Epidermal melanocyte (primary cell): ENCODE measurements around the gene PARVB.

Experiments
- DNase-seq: peaks from one replicate; pipeline ENCODE4 v3.0.0; 2011; ENCODE audit warnings: low spot score; ENCODE audit not compliant: insufficient read length

PARVB gene

DNA sequence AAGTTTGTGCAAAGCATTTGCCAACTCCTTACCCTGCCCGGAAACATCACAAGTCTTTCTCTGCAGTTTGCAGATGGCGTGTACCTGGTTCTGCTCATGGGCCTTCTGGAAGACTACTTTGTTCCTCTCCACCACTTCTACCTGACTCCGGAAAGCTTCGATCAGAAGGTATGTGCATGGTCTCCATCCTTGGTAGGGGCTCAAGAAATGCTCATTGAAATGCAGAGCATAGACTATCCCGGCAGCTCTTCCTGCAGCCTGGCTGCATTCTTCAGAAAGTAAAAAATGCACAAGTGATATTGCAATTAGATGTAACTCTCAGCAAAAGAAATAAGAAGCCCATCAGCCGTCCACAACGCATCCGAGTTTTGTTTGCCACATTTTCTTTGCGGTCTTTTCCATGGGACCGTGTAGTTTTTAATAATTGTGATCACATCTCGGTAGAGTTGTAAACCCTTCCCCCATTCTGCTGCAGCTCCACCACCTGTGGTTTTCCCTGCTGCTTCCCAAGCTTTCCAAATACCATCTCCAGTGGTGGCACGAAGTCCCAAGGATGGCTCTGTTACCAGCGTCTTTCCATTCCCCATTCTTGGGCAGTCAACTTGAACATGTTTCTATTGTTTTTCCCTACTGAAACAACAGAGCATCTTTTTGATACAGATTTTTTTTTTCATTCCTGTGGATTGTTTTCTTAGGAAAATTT, 134.0 kb downstream of the PARVB start:
- no peak for DNase-seq

DNA sequence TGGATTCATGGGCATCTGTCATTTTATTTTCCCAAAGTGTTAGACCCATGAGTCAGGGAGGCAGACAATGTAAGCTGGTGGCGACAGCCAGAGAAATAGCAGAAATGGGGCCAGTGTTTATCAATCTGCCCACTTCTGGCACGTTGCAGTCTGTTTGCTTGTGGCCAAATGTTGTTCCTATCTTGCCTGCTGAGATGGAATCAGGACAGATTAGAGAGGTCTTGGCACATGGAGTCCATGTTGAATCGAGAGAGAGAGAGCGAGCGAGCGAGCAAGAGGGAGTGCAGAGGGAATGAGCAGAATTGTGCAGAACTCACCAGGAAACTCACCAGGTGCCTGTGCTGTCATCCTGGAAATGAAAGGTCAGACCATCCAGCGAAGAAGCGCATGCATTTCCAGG, 134.7 kb downstream of the PARVB start:
- no peak for DNase-seq

DNA sequence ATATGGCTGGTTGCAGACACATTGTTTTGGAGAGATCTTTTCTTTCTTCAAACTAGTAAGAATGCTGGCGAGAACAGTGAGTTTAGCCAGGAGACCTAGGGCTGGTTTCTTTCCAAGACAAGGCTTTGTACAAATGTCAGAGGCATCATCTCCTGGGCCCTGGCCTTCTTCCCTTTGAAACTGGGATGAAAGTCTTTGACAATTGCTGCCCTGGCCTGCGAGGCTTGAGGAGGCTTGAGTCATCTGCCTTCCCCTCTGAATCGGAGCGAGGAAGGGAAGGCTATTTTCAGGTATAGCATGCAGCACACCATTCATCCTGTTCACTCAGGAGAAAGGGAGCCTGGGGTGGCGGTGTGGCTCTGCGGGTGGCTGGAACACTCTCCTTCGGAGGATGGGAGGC, 135.1 kb downstream of the PARVB start:
- DNase-seq = no peak

DNA sequence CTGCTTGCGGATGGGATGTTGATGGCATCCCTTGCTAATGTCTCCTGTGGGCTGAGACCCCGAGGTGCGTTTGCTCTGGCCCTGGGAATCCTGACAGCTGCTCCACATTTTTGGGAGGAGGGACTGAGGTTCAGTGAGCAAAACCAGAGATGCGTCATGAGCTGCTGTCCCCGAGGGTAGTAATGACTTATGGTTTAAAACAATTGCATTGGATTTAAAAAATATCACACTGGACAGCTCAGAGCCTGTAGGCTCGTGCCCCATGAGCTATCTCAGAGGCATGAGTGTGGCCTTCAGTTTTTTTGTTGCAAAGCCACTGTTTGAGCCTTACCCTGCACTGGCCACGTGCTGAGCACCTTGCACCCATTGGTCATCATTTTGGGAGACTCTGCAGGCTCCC, 135.7 kb downstream of the PARVB start:
- DNase-seq = no peak

DNA sequence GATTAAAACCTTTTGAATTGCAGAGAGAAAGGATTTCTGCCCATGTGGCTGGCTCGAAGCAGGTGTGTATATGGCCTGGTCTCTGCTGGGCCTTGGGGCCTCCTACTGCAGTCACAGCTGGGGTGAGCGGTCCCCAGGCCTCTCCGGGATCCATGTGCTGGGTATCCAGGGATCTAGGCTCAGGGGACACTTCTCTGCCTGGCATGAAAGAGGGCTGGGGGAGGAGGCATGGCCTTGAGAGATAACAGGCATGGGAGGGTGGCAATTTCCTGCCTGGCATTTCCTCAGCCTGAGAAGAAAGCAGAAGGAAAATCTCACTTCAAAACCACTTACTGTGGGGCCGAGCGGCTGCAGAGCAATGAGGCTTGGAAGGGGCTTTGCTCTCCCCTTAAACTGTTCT, 136.3 kb downstream of the PARVB start:
- no peak for DNase-seq

DNA sequence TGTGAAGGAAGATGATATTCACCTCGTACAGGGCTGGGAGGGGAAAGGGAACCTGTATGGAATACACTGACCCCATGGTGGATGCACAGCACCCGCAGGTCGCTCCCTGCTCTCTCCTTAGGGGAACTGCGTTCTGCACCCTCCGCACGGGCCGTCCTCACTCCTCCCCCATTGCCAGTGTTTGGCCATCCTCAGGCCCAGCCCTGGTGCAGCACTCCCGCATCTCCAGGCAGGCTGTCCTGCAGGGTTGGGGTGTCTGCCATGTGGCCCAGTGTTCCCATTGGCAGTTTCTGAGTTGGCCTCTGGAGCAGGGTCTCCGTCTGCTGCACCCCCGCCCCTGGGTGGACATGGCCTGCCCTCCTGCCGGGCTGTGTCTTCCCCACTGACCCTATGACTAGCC, 137.6 kb downstream of the PARVB start:
- no peak for DNase-seq

DNA sequence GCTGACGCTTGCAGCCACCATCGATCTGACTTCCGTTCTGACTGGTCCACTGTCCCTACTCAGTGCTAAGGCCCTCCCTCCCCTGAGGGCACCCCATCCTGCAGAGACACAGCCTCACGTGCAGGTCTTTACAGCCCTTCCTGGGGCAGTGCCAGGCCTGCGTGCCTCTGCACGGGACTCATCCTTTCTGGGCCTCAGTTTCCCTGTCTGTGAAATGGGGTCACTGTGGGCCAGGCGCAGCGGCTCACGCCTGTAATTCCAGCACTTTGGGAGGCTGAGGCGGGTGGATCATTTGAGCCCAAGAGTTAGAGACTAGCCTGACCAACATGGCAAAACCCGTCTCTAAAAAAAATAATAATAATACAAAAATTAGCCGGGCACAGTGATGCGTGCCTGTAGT, 138.9 kb downstream of the PARVB start:
- no peak for DNase-seq

DNA sequence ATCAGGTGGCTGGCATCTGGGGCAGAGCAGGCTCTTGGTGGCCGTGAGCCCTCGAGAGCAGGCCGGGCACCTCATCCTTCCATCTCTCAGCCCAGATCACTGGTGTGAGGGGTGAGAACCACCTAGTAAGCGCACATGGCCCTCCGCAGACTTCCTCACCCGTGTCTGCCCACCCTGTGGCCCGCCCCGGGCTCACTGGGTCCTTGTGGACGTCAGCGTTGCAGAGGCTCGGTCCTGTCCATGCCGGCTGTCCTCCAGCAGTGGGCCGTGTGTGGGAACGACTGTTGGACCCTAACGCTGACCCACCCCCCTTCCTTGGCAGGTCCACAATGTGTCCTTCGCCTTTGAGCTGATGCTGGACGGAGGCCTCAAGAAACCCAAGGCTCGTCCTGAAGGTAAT, 139.4 kb downstream of the PARVB start:
- no peak for DNase-seq

DNA sequence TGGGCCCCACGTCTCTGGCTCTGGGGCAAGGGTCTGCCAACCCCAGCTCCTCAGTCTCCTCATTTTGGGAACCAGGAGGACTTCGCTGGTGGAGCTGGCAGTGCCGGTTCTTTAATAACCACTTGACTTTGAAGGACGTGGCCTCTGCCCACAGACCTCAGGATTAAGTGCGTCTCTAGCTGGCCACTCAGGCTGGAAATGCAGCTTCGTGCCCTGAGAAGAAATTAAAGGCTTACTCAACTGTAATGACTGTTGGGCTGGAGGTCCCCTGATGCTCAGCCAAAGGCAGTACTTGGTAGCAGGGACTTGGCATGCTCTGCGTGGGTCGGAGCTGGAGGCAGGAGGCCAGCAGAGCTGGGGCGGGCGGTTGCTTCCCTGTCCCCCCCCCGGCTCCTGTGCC, 139.9 kb downstream of the PARVB start:
- DNase-seq = no peak

DNA sequence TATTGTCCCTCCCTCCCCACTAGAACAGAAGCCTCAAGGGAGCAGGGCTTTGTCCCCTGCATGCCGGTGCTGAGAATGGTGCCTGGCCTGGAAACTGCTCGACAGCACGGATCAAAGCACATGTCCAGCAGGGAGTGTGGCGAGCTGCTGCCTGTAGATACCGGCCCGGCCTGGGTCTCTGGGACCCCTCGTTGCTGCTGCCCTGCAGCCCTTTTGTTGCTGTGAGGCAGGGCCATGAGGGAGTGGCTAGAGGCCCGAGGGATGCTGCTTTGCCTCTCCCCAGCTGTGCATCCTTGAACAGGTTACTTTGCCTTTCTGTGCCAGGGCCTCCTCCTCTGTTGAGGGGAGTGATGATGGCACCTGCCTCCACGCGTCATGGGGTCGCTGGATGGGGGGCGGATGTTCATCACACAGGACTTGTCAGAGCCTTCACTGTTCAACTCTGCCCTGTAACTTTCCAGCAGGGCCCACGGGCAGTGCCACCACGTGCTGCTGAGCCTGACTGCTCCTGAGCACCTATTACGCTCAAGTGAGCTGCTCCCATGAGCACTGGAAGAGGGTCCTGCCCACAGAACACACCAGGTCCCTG, 141.3 kb downstream of the PARVB start:
- no peak for DNase-seq

DNA sequence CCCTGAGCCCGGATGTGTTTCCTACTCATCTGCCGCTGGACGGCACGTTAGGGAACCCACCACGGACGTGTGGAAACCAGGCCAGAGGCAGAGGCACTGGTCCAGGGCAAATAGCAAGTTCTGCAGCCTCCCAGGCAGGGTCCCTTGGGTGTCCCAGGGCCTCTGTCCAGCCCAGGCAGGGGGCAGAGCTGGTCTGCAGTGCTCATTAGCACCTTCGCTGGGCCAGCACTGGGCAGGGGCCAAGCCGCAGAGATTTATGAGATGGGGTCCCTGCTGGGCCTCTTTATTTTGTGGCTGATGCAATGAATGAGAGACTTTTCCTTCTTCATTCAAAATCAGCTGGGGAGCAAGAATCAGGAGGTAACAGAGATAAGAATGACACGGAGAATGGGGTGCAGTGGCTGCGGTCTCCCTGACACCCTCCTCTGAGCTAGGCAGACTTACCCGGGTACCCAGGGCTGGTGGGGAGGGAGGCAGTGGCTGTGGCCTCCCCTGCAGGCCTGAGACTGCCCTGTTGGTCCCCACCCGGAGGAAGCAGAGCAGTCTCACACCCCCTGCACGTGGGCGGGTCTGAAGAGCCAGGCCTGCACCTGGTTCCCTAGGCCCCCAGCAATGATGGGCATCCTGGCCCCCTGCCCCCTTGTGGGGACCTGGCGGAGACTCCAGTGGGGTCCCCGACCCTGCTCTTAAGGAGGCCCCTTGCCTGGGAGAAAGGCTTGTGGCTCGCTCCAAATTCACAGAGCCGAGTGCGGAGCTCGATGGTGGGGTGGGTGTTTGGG, 142.6 kb downstream of the PARVB start:
- no peak for DNase-seq

DNA sequence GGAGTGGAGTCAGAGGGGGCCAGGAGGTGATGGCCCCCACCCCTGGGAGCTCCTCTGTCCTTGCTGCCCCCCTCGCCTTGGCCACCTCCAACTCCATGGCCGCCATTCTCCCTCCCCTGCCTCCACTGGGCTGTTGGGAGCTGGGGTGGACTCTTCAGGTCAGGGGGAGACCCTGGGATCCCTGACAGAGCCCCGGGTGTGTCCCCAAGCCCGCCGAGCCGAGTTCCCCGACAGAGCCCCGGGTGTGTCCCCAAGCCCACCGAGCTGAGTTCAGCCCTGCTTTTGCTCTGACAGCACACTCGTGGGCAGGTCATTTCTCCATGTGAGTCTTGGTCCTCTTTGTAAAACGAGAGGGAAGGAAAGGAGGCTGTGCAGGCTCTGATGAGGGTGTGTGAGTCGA, 143.4 kb downstream of the PARVB start:
- DNase-seq = no peak

DNA sequence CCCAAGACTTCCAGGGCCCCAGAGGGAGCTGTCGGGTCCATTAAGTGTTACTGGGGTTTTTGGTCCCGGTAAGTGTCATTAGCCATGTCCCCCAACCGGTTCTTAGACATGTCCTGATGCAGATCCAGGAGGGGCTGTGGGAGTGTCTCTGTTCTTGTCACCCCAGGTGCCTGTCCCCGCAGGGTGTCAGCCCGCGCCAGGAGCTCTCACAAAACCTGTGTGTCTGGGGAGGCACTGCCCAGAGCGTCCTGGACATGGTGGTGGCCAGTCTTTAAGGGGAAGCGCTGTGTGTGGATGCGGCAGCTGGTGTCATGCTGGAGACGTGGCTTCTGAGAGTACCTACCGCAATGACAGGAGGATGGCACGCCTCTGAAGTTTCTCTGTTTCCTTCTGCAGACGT, 144.1 kb downstream of the PARVB start:
- no peak for DNase-seq

DNA sequence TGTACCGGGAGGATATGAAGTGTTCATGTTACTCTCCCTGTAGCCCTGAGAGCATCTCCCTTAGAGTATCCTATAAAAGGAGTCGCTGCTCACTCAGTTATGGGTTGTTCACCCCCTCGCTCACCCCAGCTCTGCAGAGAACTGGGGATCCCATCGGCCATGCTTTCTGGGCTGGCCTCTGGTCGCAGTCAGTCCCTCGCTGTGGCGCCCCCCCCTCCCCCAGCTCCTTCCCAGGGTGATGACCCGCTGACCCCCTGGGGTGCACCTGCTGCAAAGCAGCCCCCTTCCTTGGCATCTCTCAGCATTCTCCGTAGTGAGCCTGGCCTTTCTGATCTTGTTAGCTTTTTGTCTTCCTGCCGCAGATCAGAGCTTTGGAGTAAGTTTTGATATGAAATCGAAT, 146.4 kb downstream of the PARVB start:
- DNase-seq = no peak

DNA sequence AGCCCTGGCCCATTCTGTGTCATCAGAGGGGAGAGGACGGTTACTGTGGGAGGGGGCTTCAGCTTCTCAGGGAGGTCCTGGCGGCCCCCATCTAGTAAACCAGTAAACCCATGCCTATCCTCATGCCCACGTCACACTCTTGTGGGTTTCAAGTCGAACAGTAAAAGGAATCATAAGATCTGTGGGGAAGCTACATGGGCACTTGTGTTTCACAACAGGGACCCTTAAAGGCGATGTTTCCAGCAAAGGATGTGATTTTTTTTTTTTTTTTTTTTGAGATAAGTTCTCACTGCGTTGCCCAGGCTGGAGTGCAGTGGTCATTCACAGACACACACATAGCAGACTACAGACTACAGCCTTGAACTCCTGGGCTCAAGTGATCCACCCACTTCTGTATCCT, 147.5 kb downstream of the PARVB start:
- no peak for DNase-seq

DNA sequence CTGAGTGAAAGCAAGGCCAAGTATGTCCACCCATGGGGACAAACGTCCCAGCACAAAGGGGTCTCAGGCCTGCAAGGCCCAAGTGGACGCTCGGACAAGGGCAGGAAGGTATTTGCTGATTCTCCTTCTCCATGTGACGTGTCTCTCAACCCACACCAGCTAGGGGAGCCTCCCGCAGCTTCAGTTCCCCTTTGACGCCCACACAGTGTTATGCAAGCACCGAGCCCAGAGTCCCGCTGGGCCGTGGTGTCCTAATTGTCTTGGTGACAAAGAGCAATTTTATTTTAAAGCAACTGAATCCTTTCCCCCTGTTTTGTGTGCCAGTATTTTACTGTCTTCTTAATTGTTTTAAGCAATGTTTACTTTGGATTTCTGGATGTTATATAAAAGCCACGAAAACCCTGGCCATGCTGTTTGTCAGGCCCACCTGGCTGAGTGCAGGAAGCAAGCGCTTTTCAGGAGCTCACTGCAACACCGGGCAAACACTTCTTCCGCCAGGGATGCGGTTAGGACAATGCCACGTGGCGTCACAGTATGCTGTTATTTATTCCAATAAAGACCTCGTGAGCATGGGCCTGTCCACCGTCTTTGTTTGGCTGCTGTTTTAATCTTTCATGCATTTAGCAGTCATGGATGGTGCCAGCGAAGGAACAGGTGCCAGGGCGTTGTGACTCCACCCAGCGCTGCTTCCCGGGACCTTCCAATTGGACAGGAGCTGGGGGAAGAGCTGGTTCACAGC, 148.4 kb downstream of the PARVB start:
- DNase-seq = no peak

DNA sequence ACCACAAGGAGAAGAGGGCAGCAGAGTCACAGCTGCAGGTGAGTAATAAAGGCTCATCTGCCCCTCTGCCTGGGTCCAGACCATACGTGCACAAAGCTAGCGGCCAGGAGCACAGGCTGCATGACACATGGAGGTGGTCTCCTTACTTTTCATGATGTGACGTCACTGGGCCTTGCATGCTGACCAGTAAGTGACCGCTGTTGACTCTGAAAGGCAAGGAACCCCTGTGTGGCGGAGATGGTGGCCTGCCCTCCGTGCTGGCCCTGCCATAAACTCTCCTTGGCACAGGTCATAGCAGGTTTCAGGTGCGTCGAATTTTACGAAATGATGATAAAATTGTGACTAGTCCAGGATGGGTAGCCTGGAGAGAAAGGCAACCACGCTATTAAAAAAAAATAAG, 149.1 kb downstream of the PARVB start:
- DNase-seq = no peak

DNA sequence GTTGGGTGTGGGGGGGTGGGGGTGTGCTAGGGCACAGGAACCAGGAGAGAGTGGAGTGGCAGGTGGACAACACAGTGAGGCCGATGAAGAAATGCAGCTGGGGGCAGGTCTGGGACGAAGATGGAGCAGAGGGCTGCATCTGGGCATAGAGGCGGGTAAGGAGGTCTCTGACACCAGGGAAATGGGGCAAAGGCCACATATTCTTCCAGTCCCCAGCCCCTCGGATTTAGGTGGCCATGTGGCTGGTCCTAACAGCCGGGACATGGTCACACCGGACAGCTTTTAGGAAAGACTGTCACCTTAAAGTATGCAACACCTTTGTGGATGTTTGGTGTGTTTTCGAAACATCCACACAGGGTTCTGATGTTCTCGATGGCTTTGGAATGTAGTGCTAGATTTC, 151.6 kb downstream of the PARVB start:
- DNase-seq = no peak

DNA sequence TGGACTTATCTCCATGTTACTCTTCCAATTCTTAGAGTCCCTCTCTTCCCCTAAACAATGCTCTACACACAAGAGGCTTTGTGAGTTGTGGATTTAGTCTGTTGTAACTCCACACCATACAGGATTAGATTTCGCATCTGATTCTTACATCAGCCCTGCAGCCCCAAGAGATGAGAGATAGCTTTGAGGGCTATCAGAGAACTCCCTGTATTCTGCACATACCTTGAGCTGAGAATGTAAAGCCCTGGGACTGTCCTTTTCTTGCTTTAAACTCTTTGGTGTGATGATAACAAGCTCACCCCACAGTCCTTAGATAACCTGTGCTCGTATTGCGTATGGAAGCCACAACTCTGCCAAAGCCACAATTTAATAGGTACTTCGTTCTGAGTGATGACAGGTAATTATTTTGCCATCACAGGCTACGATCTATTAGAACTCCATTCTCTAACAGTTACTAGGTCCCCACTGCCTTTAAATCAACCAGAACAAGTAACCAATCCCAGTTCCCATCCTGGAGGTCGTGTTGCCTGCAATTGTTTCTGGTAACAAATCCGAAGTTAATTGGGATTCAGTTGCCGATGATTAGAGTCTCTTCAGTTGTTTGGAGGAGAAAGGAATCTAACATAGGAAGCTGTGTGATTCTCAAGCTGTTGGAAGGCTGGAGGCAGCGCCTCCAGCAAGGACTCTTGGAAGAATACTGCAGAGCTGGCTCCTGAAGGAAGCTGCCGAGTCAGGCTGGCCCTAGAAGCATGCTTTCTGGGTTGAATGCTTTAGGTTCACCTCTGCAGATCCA, 155.3 kb downstream of the PARVB start:
- DNase-seq = no peak

DNA sequence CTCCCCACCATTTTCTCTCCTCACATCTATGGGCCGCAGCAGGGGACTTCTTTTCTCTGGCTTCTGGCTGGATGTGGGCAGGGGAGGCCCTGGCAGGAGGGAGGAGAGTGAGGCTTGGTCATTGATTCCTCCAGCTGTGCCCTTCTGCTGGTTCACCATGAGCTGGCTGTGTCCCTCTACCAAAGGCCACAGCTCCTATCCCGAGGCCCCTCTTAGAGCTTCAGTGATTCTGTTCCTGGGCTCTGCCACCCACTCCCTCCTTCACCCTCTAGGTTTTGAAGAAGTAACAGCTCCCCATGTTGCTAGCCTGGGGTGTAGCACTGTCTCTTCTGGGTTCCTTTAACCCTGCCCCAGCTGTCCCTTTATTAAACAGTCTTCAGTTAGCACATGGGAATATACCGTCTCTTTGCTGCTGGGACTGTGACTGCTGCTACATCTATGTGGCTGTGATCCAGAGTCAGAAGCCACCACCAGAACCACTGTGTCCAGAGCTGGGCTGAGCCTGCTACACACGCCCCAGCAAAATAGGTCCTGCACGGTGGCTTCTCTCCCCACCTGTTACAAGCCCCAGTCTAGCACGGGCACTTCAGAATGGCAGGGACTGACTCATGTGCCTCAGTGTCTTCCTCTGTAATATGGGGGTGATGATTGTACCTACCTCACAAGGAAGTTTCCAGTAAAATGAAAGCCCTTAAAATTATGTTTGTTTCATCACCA, 156.0 kb downstream of the PARVB start:
- DNase-seq = no peak

DNA sequence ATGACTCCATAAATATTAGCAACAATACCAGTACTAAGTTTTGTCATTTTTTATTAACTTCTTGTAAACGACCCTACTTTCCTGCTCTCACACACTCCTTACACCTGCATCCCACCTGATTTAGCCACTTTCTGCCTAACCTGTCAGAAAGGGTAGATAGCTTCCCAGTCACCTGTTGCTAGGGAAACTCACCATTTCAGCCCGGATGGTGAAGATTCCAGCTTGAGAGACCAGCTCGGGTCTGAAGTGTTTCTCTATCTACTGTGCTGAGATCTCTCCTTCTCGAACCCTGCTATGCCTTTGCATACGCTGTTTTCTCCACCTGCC, 156.6 kb downstream of the PARVB start, which contains the start of gene PARVG:
Gene PARVG (plus strand): TSS at position 220 of the 327 bp plus-strand sequence. CDS start 2,405 bp downstream, outside the sequence.
- no peak for DNase-seq
